ENCODE data around the gene DNASE1. TPM values are rescaled to one million over a fixed set of nuclear protein-coding genes. Genes with fewer than 3 reads are reported as not detected.

Gene DNASE1
- polyA plus RNA-seq, 1 experiment, result 10.9 TPM

DNA sequence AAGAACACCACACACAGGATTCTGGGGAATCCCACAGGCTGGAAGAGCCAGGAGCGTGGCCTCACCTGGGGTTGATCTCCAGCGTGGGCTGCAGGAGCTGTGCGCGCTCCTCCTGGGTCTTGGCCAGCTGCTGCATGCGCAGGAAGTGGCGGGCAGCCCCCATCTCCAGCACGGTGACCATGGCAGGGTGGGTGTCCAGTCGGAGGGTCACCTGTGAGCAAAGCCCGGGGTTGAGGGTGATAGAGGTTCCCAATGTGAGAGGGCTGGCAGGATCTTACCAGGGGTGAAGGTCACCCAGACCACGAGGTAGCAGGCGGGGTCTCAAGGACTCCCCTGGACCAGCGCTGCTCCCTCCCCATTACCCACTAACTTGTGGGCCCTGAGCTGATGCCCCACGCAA is 7.4 kb downstream of the DNASE1 start:
- TF ChIP-seq, protein P1, sequence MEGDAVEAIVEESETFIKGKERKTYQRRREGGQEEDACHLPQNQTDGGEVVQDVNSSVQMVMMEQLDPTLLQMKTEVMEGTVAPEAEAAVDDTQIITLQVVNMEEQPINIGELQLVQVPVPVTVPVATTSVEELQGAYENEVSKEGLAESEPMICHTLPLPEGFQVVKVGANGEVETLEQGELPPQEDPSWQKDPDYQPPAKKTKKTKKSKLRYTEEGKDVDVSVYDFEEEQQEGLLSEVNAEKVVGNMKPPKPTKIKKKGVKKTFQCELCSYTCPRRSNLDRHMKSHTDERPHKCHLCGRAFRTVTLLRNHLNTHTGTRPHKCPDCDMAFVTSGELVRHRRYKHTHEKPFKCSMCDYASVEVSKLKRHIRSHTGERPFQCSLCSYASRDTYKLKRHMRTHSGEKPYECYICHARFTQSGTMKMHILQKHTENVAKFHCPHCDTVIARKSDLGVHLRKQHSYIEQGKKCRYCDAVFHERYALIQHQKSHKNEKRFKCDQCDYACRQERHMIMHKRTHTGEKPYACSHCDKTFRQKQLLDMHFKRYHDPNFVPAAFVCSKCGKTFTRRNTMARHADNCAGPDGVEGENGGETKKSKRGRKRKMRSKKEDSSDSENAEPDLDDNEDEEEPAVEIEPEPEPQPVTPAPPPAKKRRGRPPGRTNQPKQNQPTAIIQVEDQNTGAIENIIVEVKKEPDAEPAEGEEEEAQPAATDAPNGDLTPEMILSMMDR (IDR thresholded peaks at IDR 0.05; ENCODE audit: insufficient read depth, low read depth, low read length), result no peak
- POLR2A ChIA-PET, result no interaction called here
- CTCF ChIA-PET, result no interaction called here

DNA sequence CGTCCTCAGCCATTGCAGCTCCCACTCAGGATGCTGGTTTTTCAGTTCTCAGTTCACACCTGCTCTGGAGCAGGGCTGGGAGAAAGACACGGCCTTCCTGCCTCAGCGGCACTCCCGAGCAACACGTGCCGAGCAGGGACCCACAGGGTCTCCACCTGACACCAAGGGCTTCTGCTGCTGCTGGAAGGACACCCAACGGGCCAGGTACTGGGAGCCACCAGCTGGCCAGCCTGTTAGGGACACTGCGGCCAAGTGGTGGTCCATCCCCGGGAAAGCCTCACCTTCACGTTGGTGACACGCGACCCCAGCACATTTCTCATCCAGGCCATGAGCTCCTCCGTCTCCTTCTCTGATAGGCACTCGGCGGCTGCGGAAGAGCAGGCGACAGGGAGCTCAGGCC is 8.1 kb downstream of the DNASE1 start:
- Histone ChIP-seq H3K4me3 (ENCODE audit: low read depth, low read length) (no peak overlapping the region), H3K27me3 (ENCODE audit: control insufficient read depth, insufficient read depth, low read length) (no peaks in the 10 kb centered on the region), H3K36me3 (ENCODE audit: control insufficient read depth, insufficient read depth, low read length) (peaks cover 30% of the 10 kb centered on the region)
- CTCF ChIA-PET, result interaction anchor here (1.4 kb wide), 1 partner anchor 28 kb away, joined by 3 read pairs; no protein-coding TSS in a partner anchor
- TF ChIP-seq, protein P1 (IDR thresholded peaks at IDR 0.05; ENCODE audit: insufficient read depth, low read depth, low read length), result no peak
- no peak for DNase-seq (ENCODE audit: low read depth)
- POLR2A ChIA-PET, result no interaction called here

More for the DNA sequence above, 7.4 kb downstream of the DNASE1 start:
- Histone ChIP-seq H3K27me3 (ENCODE audit: control insufficient read depth, insufficient read depth, low read length) (no peaks in the 10 kb centered on the region), H3K4me3 (ENCODE audit: low read depth, low read length) (no peak overlapping the region), H3K36me3 (ENCODE audit: control insufficient read depth, insufficient read depth, low read length) (peaks cover 33% of the 10 kb centered on the region)
- no peak for DNase-seq (ENCODE audit: low read depth)

DNA sequence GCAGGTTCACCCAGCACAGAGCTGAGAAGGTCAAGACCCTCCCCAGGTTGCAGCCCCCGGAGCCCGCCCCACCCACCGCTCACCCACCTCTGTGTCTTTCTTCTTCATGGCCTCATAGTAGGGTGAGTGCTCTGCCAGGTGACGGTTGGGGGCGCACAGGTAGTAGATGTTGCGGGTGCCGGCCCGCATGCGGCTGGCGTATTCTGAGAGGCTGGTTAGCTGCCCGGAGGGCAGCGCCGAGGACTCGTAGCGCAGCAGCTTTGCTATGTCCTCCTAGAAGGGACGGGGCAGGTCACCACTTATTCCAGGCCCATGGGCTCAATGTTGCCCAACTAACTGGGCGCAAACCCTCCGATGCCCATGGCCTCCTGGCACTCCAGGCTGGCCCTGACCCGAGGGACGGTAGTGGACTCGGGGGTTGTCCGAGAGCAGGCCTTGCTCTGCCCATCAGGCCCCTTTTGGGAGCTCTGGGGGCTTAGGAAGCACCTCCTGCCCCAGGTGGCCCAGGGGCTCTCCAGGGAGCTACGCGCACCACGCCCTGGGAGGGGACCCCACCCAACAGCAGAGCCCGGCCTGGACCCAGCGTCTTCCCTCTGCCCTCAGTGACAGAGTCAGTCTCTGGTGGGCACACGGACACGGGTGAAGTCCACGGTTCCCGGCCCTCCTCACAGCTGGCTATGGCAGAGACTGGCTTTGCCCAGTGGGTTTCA is 9.9 kb downstream of the DNASE1 start:
- H3K27me3 ChIP-seq (ENCODE audit: control insufficient read depth, insufficient read depth, low read length), result no peaks in the 10 kb centered on the region
- H3K36me3 ChIP-seq (ENCODE audit: control insufficient read depth, insufficient read depth, low read length), result peaks cover 36% of the 10 kb centered on the region
- DNase-seq (ENCODE audit: low read depth), result no peak
- ChIA-PET CTCF (interaction anchor here (0.9 kb wide), 1 partner anchor 9 kb away, joined by 3 read pairs; the partner anchor contains the start of gene DNASE1), POLR2A (no interaction called here)
- TF ChIP-seq, protein P1 (IDR thresholded peaks at IDR 0.05; ENCODE audit: insufficient read depth, low read depth, low read length), result no peak
- no peak overlapping the region for H3K4me3 ChIP-seq (ENCODE audit: low read depth, low read length)

DNA sequence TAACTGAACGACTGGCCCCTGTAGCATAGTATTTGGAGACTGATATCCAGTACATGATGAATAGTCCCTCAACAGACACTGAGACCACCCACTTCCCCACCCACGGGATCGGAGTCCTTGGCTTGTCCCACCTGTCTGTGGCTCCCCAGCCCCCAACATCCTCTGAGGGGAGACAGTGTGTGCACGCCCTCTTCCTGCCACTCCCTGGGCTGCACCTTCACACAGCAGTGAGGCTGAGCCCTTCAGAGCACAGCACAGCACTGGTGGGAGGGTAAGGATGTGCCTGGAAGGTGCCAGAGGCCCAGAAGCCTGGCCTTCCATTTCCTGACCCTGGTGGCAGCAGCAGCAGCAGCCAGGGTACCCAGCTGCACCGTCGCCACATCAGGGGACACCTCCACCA is 11.0 kb downstream of the DNASE1 start:
- DNase-seq (ENCODE audit: low read depth), result no peak
- TF ChIP-seq, protein P1 (IDR thresholded peaks at IDR 0.05; ENCODE audit: insufficient read depth, low read depth, low read length), result no peak
- no peak overlapping the region for H3K4me3 ChIP-seq (ENCODE audit: low read depth, low read length)
- ChIA-PET CTCF (no interaction called here), POLR2A (no interaction called here)
- H3K36me3 ChIP-seq (ENCODE audit: control insufficient read depth, insufficient read depth, low read length), result peaks cover 31% of the 10 kb centered on the region
- no peaks in the 10 kb centered on the region for H3K27me3 ChIP-seq (ENCODE audit: control insufficient read depth, insufficient read depth, low read length)

DNA sequence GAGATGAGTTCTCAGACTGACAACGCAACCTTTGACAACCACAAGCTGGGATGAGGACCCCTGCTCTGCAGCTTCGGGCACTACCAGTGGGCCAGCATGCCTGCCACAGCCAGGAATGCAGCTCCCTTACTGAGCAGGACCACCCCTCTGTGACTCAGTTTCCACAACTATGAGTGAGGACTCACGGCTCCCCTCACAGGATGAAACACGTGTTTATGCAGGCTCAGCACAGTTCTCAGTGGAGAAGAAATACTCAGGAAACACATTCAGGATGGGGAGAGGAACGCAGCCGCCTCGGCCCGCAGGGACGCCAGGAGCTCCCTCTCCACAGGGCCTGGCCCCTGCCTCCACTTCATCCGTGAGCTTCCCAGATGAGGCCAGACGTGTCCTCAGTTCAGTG is 14.1 kb downstream of the DNASE1 start:
- DNase-seq (ENCODE audit: low read depth), result no peak
- TF ChIP-seq, protein P1 (IDR thresholded peaks at IDR 0.05; ENCODE audit: insufficient read depth, low read depth, low read length), result no peak
- no peak overlapping the region for H3K4me3 ChIP-seq (ENCODE audit: low read depth, low read length)
- no peaks in the 10 kb centered on the region for H3K27me3 ChIP-seq (ENCODE audit: control insufficient read depth, insufficient read depth, low read length)
- ChIA-PET CTCF (interaction anchor here (1.1 kb wide), 1 partner anchor 21 kb away, joined by 3 read pairs; no protein-coding TSS in a partner anchor), POLR2A (no interaction called here)
- H3K36me3 ChIP-seq (ENCODE audit: control insufficient read depth, insufficient read depth, low read length), result peaks cover 26% of the 10 kb centered on the region

All from BJ (cell line).